Nephron (organoid): ENCODE measurements around the gene ARMC9.

Experiments used
- H3K27ac Mint-ChIP-seq, 3 experiments: 2 replicates each; pipeline ENCODE4 v1.8.0; 2020; ENCODE audit warnings: mixed read lengths in 3 of 3, mild to moderate bottlenecking in 2 of 3, moderate library complexity in 1 of 3
- H3K27me3 Mint-ChIP-seq: 2 replicates; pipeline ENCODE4 v1.8.0; 2021; ENCODE audit warnings: low read depth, mild to moderate bottlenecking, moderate library complexity, mixed read lengths
- H3K36me3 Mint-ChIP-seq: 2 replicates; pipeline ENCODE4 v1.8.0; 2020; ENCODE audit warnings: low read depth, mixed read lengths
- H3K4me1 Mint-ChIP-seq: 2 replicates; pipeline ENCODE4 v1.8.0; 2020; ENCODE audit warnings: mixed read lengths
- H3K4me3 Mint-ChIP-seq, 3 experiments: 2 replicates each; pipeline ENCODE4 v1.8.0; 2020; ENCODE audit warnings: mild to moderate bottlenecking in 3 of 3, mixed read lengths in 3 of 3, moderate library complexity in 2 of 3
- H3K9me3 Mint-ChIP-seq: 2 replicates; pipeline ENCODE4 v1.8.0; 2020; ENCODE audit warnings: mixed read lengths
- TF ChIP-seq, protein P1 (sequence below), 3 experiments: fragments of 200-600 bp; sonication (generic); IDR thresholded peaks; one replicate each; pipeline ENCODE4 v1.5.0; 2021; ENCODE audit warnings: antibody characterized with exemption in 3 of 3; ENCODE audit not compliant: unreplicated experiment in 3 of 3

The ARMC9 gene

DNA sequence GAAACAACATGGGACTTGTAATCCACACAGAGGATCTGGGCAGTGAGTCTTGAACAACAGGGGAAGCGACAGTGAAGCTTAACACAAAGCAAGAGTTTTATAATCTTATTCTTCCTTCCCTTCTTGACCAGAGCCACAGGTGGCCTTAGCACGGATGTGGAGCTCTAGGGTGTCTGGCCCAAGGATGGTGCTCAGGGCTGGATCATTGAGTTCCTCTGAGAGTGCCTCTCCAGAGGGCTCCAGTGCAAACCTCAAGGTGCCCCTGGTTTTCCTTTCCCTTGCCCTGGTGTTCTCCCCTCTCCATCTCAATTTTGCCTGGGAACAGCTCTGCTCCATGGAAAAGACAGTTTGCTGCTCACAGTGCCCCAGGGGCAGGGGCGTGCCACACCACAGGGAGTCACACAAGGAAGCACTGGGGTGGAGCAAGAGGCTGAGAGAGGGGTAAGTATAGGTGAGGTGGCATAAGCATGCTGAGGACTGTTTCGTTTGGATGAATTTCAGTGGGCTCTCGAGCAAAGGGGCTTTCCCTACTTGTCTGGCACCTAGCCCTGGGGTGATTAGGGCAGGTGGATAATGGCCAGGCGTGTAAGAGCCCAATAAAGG lies 108.5 kb downstream of the ARMC9 start:
- Mint-ChIP-seq H3K36me3 (peaks cover 20% of the 10 kb centered on the region), H3K9me3 (no peaks in the 10 kb centered on the region), H3K4me3 (no peak overlapping the region), H3K4me1 (no peaks in the 10 kb centered on the region), H3K27ac (no peak overlapping the region), H3K27me3 (no peaks in the 10 kb centered on the region)
- TF ChIP-seq, protein P1, sequence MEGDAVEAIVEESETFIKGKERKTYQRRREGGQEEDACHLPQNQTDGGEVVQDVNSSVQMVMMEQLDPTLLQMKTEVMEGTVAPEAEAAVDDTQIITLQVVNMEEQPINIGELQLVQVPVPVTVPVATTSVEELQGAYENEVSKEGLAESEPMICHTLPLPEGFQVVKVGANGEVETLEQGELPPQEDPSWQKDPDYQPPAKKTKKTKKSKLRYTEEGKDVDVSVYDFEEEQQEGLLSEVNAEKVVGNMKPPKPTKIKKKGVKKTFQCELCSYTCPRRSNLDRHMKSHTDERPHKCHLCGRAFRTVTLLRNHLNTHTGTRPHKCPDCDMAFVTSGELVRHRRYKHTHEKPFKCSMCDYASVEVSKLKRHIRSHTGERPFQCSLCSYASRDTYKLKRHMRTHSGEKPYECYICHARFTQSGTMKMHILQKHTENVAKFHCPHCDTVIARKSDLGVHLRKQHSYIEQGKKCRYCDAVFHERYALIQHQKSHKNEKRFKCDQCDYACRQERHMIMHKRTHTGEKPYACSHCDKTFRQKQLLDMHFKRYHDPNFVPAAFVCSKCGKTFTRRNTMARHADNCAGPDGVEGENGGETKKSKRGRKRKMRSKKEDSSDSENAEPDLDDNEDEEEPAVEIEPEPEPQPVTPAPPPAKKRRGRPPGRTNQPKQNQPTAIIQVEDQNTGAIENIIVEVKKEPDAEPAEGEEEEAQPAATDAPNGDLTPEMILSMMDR (IDR thresholded peaks at IDR 0.05; ENCODE audit: unreplicated experiment in 3 of 3): no peak

DNA sequence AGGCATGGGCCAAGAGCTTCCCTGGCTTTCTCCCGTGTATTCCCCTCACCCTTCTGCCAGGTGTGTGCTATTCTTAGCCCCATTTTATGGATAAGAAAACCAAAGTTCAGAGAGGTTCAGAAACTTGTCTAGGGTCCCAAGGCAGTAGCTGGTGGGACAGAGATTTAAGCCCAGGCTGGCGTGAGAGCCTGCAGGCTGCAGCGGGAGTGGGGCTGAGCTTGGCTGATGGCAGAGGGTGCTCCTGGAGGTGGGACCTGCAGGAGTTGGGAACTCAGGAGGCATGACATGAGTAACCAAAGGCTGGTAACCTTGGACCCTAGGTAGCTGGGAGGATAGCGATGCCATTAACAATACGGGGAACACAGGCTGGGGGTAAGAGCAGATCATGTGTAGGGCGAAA lies 109.8 kb downstream of the ARMC9 start:
- Mint-ChIP-seq H3K27me3 (no peaks in the 10 kb centered on the region), H3K27ac (no peak overlapping the region), H3K4me1 (no peaks in the 10 kb centered on the region), H3K9me3 (no peaks in the 10 kb centered on the region), H3K36me3 (peaks cover 23% of the 10 kb centered on the region), H3K4me3 (no peak overlapping the region)
- TF ChIP-seq, protein P1 (IDR thresholded peaks at IDR 0.05; ENCODE audit: unreplicated experiment in 3 of 3): no peak

DNA sequence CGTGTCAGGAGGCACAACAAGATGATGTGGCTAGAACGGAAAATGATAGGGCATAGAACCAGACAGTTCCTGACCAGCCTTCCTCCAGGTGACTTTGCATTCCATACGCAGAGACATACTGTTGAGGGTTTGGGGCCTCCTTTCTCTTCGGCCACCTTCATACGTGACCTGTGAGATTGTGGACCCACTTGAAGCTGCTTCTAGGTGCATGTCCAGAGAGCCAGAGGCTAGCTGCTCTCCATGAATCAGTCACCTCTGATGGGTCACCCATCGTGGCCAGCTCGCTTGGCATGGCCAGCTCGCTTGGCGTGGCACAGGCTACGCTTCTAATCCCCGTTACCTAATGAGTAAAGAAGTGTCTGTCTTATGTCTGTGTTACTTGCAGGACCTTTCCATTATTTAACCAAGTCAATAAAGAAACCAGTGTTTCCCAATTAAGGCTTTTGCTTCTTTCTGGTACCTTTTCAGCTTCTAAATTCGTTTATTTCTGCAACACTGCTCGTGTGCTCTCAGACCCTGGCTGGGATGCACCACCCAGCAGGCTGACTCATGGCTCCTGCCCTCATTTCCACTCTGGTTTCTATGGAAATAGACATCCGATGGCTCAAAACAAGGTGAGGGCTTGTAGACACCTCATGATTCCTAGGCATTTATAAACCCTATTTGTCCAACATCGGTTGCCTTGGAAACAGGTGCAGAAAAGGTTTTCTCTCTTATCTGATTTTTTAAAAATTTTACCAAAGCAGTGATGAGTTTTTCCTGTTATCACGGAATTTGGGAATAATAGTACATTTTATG lies 110.4 kb downstream of the ARMC9 start:
- Mint-ChIP-seq H3K27me3 (no peaks in the 10 kb centered on the region), H3K4me3 (no peak overlapping the region), H3K9me3 (no peaks in the 10 kb centered on the region), H3K4me1 (no peaks in the 10 kb centered on the region), H3K36me3 (peaks cover 23% of the 10 kb centered on the region), H3K27ac (no peak overlapping the region)
- TF ChIP-seq, protein P1 (IDR thresholded peaks at IDR 0.05; ENCODE audit: unreplicated experiment in 3 of 3): no peak

DNA sequence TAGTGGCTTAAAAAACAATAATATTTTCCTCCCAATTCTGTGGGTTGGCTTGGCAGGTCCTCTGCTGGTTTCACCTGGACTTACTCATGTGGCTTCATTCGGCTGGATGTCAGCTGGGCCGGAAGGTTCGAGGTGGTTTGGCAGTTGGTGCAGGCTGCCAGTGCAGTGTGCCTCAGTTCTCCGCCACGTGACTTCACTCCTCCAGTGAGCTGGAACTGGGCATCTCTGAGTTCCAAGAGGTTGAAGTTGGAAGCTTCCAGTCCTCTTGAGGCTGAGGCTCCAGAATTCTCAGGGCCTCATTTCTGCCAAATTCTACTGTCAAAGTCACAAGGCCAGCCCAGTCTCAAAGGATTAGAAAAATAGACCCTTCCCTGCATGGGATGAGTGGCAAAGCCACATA lies 113.6 kb downstream of the ARMC9 start:
- H3K4me3 Mint-ChIP-seq: no peak overlapping the region
- H3K9me3 Mint-ChIP-seq: peaks cover 14% of the 10 kb centered on the region
- no peaks in the 10 kb centered on the region for H3K27me3 Mint-ChIP-seq
- TF ChIP-seq, protein P1 (IDR thresholded peaks at IDR 0.05; ENCODE audit: unreplicated experiment in 3 of 3): no peak
- H3K27ac Mint-ChIP-seq: no peak overlapping the region
- no peaks in the 10 kb centered on the region for H3K4me1 Mint-ChIP-seq
- H3K36me3 Mint-ChIP-seq: peaks cover 29% of the 10 kb centered on the region

DNA sequence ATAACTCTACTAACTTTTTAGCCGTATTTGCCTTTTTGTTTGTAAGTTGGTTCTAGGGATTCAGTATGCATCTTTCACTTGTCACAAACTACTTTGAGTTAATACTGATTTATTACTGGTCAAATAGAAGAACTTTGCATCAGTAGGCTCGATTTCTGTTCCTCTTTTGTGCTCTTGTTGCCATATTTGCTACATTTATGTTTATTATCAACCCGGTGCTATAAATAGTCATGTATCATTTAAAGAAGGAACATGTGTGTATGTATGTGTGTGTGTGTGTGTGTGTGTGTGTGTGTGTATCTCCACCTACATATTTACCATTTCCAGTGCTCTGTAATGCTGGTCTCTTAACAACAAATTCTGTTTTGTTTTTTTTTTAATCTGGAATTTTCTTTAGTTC lies 117.5 kb downstream of the ARMC9 start:
- Mint-ChIP-seq H3K27me3 (no peaks in the 10 kb centered on the region), H3K36me3 (peaks cover 58% of the 10 kb centered on the region), H3K4me1 (no peaks in the 10 kb centered on the region), H3K27ac (no peak overlapping the region), H3K9me3 (peaks cover 26% of the 10 kb centered on the region), H3K4me3 (no peak overlapping the region)
- TF ChIP-seq, protein P1 (IDR thresholded peaks at IDR 0.05; ENCODE audit: unreplicated experiment in 3 of 3): no peak

DNA sequence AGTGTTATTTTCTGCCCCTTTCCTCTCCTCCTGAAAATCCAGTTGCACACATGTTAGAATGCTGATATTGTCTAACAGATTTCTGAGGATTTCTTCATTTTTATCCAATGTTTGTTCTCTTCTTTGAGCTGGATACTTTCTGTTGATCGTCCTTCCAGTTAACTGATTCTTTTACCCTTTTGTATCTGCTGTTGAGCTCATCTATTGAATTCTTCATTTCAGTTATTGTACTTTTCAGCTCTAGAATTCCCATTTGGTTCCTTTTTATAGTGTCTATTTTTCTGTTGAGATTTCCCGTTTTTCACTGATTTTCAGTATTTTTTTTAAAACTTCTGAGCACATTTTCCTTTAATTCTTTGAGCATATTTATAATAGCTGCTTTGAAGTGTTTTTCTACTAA lies 119.1 kb downstream of the ARMC9 start:
- TF ChIP-seq, protein P1 (IDR thresholded peaks at IDR 0.05; ENCODE audit: unreplicated experiment in 3 of 3): no peak
- Mint-ChIP-seq H3K36me3 (peaks cover 62% of the 10 kb centered on the region), H3K27me3 (no peaks in the 10 kb centered on the region), H3K9me3 (peaks cover 26% of the 10 kb centered on the region), H3K4me3 (no peak overlapping the region), H3K27ac (no peak overlapping the region), H3K4me1 (no peaks in the 10 kb centered on the region)
